ENCODE results near the gene PKD1L1. TPM values are rescaled to one million over a fixed set of nuclear protein-coding genes. Genes with fewer than 3 reads are reported as not detected.

The PKD1L1 gene
- total RNA-seq, 4 donors from 2014 or later = 0.11 to 2.6 TPM; not detected in 2

DNA sequence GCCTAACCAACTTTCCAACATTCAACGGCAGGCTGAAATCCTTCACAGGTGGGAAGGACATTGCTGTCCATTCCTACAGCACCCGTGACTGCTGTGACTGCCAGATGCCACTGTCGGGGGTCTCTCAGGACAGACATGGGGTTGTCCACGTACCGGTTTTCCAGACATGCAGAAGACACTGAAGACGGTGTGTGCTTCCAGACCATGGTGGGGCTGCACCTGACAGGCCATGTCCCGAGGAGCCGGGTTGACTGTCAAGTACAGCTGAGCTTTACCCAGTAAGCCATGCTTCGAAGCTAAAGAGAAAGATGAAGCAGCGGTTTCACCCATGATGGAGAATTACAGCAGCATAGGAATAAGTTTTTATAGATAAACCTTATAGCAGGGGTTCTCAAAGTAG is 70.9 kb downstream of the PKD1L1 start:
- no peak for DNase-seq (ENCODE audit: low spot score in 2 of 2)
- 95% methylated on average over 10 of the region's 10 CpGs for WGBS
- no peaks in the 10 kb centered on the region for H3K9me3 ChIP-seq
- no peak overlapping the region for H3K27ac ChIP-seq
- no peaks in the 10 kb centered on the region for H3K4me1 ChIP-seq
- TF ChIP-seq, protein P1, sequence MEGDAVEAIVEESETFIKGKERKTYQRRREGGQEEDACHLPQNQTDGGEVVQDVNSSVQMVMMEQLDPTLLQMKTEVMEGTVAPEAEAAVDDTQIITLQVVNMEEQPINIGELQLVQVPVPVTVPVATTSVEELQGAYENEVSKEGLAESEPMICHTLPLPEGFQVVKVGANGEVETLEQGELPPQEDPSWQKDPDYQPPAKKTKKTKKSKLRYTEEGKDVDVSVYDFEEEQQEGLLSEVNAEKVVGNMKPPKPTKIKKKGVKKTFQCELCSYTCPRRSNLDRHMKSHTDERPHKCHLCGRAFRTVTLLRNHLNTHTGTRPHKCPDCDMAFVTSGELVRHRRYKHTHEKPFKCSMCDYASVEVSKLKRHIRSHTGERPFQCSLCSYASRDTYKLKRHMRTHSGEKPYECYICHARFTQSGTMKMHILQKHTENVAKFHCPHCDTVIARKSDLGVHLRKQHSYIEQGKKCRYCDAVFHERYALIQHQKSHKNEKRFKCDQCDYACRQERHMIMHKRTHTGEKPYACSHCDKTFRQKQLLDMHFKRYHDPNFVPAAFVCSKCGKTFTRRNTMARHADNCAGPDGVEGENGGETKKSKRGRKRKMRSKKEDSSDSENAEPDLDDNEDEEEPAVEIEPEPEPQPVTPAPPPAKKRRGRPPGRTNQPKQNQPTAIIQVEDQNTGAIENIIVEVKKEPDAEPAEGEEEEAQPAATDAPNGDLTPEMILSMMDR (IDR thresholded peaks at IDR 0.05) = no peak
- TF ChIP-seq EP300 (IDR thresholded peaks at IDR 0.05) (no peak), POLR2AphosphoS5 (IDR thresholded peaks at IDR 0.05) (no peak), POLR2A (IDR thresholded peaks at IDR 0.05) (no peak)
- no peaks in the 10 kb centered on the region for H3K27me3 ChIP-seq
- H3K4me3 ChIP-seq = no peak overlapping the region
- no peaks in the 10 kb centered on the region for H3K36me3 ChIP-seq

DNA sequence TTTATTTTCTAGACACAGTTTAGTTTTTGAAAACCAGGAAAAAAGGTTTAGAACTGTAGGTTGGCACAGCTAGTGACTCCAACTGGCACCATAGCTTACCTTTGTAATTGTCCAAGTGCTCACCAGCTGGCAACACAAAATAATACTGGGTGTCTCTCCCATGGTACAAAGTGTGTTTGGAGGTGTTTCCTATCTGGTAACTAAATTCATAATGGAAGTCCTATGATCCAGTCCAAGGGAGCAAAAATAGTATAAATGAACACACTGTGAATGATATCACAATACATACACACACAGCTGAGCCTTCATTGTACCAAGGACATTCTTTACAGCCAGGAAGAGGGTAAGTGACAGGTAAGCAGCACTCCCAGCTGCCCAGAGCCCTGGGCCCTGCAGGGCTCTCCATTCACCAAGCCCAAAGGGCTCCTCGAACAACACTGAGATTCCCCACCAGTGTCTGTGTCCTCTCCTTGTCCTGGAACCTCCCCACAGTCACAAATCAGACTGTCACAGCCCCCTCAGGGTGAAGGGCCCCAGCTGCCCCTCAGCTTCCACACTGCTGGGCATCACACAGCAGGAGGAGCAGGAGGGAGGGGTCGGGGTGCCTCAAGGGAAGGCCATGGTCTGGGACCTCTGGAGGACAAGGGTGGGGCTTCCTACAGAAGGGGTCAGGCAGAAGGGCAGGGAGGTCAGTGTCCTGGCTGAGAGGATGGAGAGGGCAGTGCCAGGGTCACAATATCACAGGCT is 72.1 kb downstream of the PKD1L1 start:
- no peak for DNase-seq (ENCODE audit: low spot score in 2 of 2)
- no peaks in the 10 kb centered on the region for H3K4me1 ChIP-seq
- 87% methylated on average over 2 of the region's 2 CpGs for WGBS
- no peaks in the 10 kb centered on the region for H3K36me3 ChIP-seq
- H3K9me3 ChIP-seq = no peaks in the 10 kb centered on the region
- H3K27me3 ChIP-seq = no peaks in the 10 kb centered on the region
- TF ChIP-seq, protein P1 (IDR thresholded peaks at IDR 0.05) = no peak
- TF ChIP-seq EP300 (IDR thresholded peaks at IDR 0.05) (no peak), POLR2A (IDR thresholded peaks at IDR 0.05) (no peak)
- no peak overlapping the region for H3K27ac ChIP-seq
- no peak overlapping the region for H3K4me3 ChIP-seq

DNA sequence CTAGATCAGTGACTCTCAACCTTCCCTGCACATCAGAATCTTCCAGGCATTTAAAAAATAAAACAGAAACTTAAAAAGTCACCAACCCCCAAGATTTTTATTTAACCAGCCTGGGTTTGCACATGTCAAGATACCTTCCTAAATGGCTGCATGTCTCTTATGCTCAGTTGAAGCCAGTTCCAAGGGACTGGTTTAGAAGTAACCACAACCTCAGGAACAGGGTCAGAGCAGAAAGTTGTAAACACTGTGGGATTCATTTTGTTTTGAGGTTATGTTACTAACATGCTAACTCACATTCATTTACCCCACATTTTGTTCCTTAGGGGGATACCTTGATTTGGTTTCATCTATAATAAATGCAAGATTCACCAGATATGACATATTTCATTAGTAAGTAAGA is 72.9 kb downstream of the PKD1L1 start:
- H3K27me3 ChIP-seq = no peaks in the 10 kb centered on the region
- H3K9me3 ChIP-seq = no peaks in the 10 kb centered on the region
- DNase-seq (ENCODE audit: low spot score in 2 of 2) = no peak
- no peak overlapping the region for H3K4me3 ChIP-seq
- no peaks in the 10 kb centered on the region for H3K4me1 ChIP-seq
- no peak for TF ChIP-seq POLR2AphosphoS5 (IDR thresholded peaks at IDR 0.05)
- TF ChIP-seq, protein P1 (IDR thresholded peaks at IDR 0.05) = no peak
- no peak for TF ChIP-seq POLR2A (IDR thresholded peaks at IDR 0.05)
- no peaks in the 10 kb centered on the region for H3K36me3 ChIP-seq
- H3K27ac ChIP-seq = no peak overlapping the region

DNA sequence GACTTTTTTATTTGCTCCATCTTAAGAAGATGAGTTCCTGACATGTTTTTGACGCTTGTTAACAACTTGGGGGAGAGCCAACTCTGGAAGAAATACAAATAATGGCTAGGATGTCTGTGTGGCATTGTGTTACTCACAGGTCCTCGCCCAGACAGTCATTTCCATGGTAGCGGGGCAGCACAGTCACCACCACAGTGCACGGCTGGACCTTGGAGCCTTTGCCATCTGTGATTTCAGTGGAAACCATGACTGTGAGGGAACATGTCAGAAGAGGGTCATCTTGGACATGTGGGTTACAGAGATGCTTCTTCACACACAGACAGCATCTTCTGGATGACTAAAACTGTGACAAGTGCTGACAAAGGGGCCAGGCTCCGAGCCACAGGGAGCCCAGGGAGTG is 74.5 kb downstream of the PKD1L1 start:
- H3K4me3 ChIP-seq = no peak overlapping the region
- no peaks in the 10 kb centered on the region for H3K36me3 ChIP-seq
- no peaks in the 10 kb centered on the region for H3K27me3 ChIP-seq
- no peaks in the 10 kb centered on the region for H3K9me3 ChIP-seq
- 83% methylated on average over 5 of the region's 5 CpGs for WGBS
- no peak for TF ChIP-seq EP300 (IDR thresholded peaks at IDR 0.05)
- no peak for TF ChIP-seq POLR2A (IDR thresholded peaks at IDR 0.05)
- TF ChIP-seq, protein P1 (IDR thresholded peaks at IDR 0.05) = no peak
- TF ChIP-seq POLR2AphosphoS5 (IDR thresholded peaks at IDR 0.05) = no peak
- no peaks in the 10 kb centered on the region for H3K4me1 ChIP-seq
- DNase-seq (ENCODE audit: low spot score in 2 of 2) = no peak
- no peak overlapping the region for H3K27ac ChIP-seq

DNA sequence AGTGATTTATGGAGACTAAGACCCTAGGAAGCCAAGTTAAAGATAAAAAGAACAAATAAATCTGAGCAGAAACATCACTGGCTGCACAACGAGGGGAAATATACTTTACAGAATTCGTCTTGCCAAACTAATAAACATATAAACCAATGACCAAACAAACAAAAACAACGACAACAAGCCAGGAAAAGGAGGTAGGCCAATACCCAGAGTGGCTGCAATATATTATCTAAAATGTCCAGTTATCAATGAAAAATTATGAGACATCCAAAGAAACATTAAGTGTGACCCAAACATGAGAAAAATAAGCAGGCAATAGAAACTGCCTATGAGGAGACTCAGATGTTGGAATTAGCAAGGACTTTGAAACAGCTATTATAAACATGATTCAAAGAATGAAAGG is 81.0 kb downstream of the PKD1L1 start:
- Histone ChIP-seq H3K36me3 (no peaks in the 10 kb centered on the region), H3K4me3 (no peak overlapping the region), H3K27me3 (no peaks in the 10 kb centered on the region), H3K9me3 (no peaks in the 10 kb centered on the region), H3K27ac (no peak overlapping the region), H3K4me1 (no peaks in the 10 kb centered on the region)
- TF ChIP-seq POLR2AphosphoS5 (IDR thresholded peaks at IDR 0.05) (no peak), POLR2A (IDR thresholded peaks at IDR 0.05) (no peak), EP300 (IDR thresholded peaks at IDR 0.05) (no peak)
- TF ChIP-seq, protein P1 (IDR thresholded peaks at IDR 0.05) = no peak
- no peak for DNase-seq (ENCODE audit: low spot score in 2 of 2)
- WGBS = 88% methylated on average over 3 of the region's 3 CpGs

All from suprapubic skin (tissue), 4 donors.